ENCODE measurements around the gene DNAJB8. TPM values are rescaled to one million over a fixed set of nuclear protein-coding genes. Genes with fewer than 3 reads are reported as not detected.

Gene DNAJB8
- total and polyA plus RNA-seq, 2 donors (not counting 1 experiment from before 2014, with no cell fraction given) = not detected

GRCh38 chr3:128503751-128504532 is 37.3 kb upstream of the DNAJB8 start:
- Histone ChIP-seq H3K9ac (ENCODE audit: insufficient read depth, low read length) (no peak overlapping the region), H3K27me3 (ENCODE audit: control insufficient read depth, insufficient read depth, low read length) (peaks cover 12% of the 10 kb centered on the region), H3K9me3 (ENCODE audit: control insufficient read depth, insufficient read depth, low read depth, low read length) (no peaks in the 10 kb centered on the region), H3K27ac (ENCODE audit: insufficient read depth, low read length) (no peak overlapping the region), H3K79me2 (ENCODE audit: control insufficient read depth, insufficient read depth, low read length) (no peaks in the 10 kb centered on the region), H3K4me2 (ENCODE audit: extremely low read depth, insufficient read depth, low read length) (no peak overlapping the region), H3K4me1 (ENCODE audit: control insufficient read depth, extremely low read depth, insufficient read depth, low read length) (no peaks in the 10 kb centered on the region), H3K36me3 (ENCODE audit: control insufficient read depth, insufficient read depth, low read length) (no peaks in the 10 kb centered on the region), H2AFZ (ENCODE audit: low read length) (no peak overlapping the region), H3K4me3 (replicated peaks in 1 of 4; ENCODE audit: control extremely low read depth in 1 of 4, insufficient read depth in 1 of 4, low read depth in 3 of 4, low read length in 4 of 4) (no peak overlapping the region), H4K20me1 (ENCODE audit: control insufficient read depth, extremely low read depth, insufficient read depth, low read length) (no peaks in the 10 kb centered on the region)
- TF ChIP-seq EZH2 (IDR thresholded peaks at IDR 0.05; ENCODE audit: low read length, missing control alignments) = no peak
- TF ChIP-seq, protein P1, sequence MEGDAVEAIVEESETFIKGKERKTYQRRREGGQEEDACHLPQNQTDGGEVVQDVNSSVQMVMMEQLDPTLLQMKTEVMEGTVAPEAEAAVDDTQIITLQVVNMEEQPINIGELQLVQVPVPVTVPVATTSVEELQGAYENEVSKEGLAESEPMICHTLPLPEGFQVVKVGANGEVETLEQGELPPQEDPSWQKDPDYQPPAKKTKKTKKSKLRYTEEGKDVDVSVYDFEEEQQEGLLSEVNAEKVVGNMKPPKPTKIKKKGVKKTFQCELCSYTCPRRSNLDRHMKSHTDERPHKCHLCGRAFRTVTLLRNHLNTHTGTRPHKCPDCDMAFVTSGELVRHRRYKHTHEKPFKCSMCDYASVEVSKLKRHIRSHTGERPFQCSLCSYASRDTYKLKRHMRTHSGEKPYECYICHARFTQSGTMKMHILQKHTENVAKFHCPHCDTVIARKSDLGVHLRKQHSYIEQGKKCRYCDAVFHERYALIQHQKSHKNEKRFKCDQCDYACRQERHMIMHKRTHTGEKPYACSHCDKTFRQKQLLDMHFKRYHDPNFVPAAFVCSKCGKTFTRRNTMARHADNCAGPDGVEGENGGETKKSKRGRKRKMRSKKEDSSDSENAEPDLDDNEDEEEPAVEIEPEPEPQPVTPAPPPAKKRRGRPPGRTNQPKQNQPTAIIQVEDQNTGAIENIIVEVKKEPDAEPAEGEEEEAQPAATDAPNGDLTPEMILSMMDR (conservative IDR thresholded peaks at IDR 0.05 in 1 of 2, IDR thresholded peaks at IDR 0.05 in 1 of 2; ENCODE audit: low read depth in 1 of 2, low read length in 2 of 2) = no peak
- DNase-seq (ENCODE audit: low read depth in 2 of 2) = no peak

GRCh38 chr3:128503164-128503651 is 36.5 kb upstream of the DNAJB8 start:
- Histone ChIP-seq H3K4me3 (replicated peaks in 1 of 4; ENCODE audit: control extremely low read depth in 1 of 4, insufficient read depth in 1 of 4, low read depth in 3 of 4, low read length in 4 of 4) (no peak overlapping the region), H3K79me2 (ENCODE audit: control insufficient read depth, insufficient read depth, low read length) (no peaks in the 10 kb centered on the region), H3K4me1 (ENCODE audit: control insufficient read depth, extremely low read depth, insufficient read depth, low read length) (no peaks in the 10 kb centered on the region), H4K20me1 (ENCODE audit: control insufficient read depth, extremely low read depth, insufficient read depth, low read length) (no peaks in the 10 kb centered on the region), H3K9me3 (ENCODE audit: control insufficient read depth, insufficient read depth, low read depth, low read length) (no peaks in the 10 kb centered on the region), H3K4me2 (ENCODE audit: extremely low read depth, insufficient read depth, low read length) (no peak overlapping the region), H2AFZ (ENCODE audit: low read length) (no peak overlapping the region), H3K9ac (ENCODE audit: insufficient read depth, low read length) (no peak overlapping the region), H3K27me3 (ENCODE audit: control insufficient read depth, insufficient read depth, low read length) (peaks cover 12% of the 10 kb centered on the region), H3K27ac (ENCODE audit: insufficient read depth, low read length) (no peak overlapping the region), H3K36me3 (ENCODE audit: control insufficient read depth, insufficient read depth, low read length) (no peaks in the 10 kb centered on the region)
- DNase-seq (ENCODE audit: low read depth in 2 of 2) = no peak
- TF ChIP-seq, protein P1 (conservative IDR thresholded peaks at IDR 0.05 in 1 of 2, IDR thresholded peaks at IDR 0.05 in 1 of 2; ENCODE audit: low read depth in 1 of 2, low read length in 2 of 2) = peak; percentile 15 to 21
- TF ChIP-seq EZH2 (IDR thresholded peaks at IDR 0.05; ENCODE audit: low read length, missing control alignments) = no peak

GRCh38 chr3:128502712-128503111 is 36.0 kb upstream of the DNAJB8 start:
- Histone ChIP-seq H3K4me1 (ENCODE audit: control insufficient read depth, extremely low read depth, insufficient read depth, low read length) (no peaks in the 10 kb centered on the region), H3K4me2 (ENCODE audit: extremely low read depth, insufficient read depth, low read length) (no peak overlapping the region), H3K4me3 (replicated peaks in 1 of 4; ENCODE audit: control extremely low read depth in 1 of 4, insufficient read depth in 1 of 4, low read depth in 3 of 4, low read length in 4 of 4) (no peak overlapping the region), H3K79me2 (ENCODE audit: control insufficient read depth, insufficient read depth, low read length) (no peaks in the 10 kb centered on the region), H2AFZ (ENCODE audit: low read length) (no peak overlapping the region), H3K36me3 (ENCODE audit: control insufficient read depth, insufficient read depth, low read length) (no peaks in the 10 kb centered on the region), H4K20me1 (ENCODE audit: control insufficient read depth, extremely low read depth, insufficient read depth, low read length) (no peaks in the 10 kb centered on the region), H3K9me3 (ENCODE audit: control insufficient read depth, insufficient read depth, low read depth, low read length) (no peaks in the 10 kb centered on the region), H3K27me3 (ENCODE audit: control insufficient read depth, insufficient read depth, low read length) (peaks cover 12% of the 10 kb centered on the region), H3K27ac (ENCODE audit: insufficient read depth, low read length) (no peak overlapping the region), H3K9ac (ENCODE audit: insufficient read depth, low read length) (no peak overlapping the region)
- TF ChIP-seq, protein P1 (conservative IDR thresholded peaks at IDR 0.05 in 1 of 2, IDR thresholded peaks at IDR 0.05 in 1 of 2; ENCODE audit: low read depth in 1 of 2, low read length in 2 of 2) = no peak
- TF ChIP-seq EZH2 (IDR thresholded peaks at IDR 0.05; ENCODE audit: low read length, missing control alignments) = no peak
- no peak for DNase-seq (ENCODE audit: low read depth in 2 of 2)

Measured in fibroblast of lung (primary cell).